Panc1 (cell line): Measurements from ENCODE around the gene HES2.

ENCODE experiments used
- POLR2AphosphoS5 ChIP-seq: IDR thresholded peaks from 2 replicates; pipeline ENCODE4 v1.6.1; 2012; ENCODE audit warnings: mild to moderate bottlenecking, low read depth, low read length, moderate library complexity
- SIN3A ChIP-seq: IDR thresholded peaks from 2 replicates; pipeline ENCODE4 v1.6.1; 2012; ENCODE audit warnings: low read depth, mild to moderate bottlenecking, low read length, moderate library complexity, borderline replicate concordance; ENCODE audit not compliant: insufficient read depth
- TF ChIP-seq, protein P1 (sequence below): fragments of 450-650 bp; IDR thresholded peaks from 2 replicates; pipeline ENCODE4 v1.5.1; 2017; ENCODE audit warnings: mild to moderate bottlenecking
- TF ChIP-seq, protein P2 (sequence below), 2 experiments: IDR thresholded peaks; 2 replicates each; pipeline ENCODE4 v1.6.1; 2011 to 2012; ENCODE audit warnings: low read depth in 2 of 2, control low read depth in 1 of 2, low read length in 1 of 2, mild to moderate bottlenecking in 1 of 2, moderate library complexity in 1 of 2; ENCODE audit not compliant: insufficient read depth in 1 of 2

DNA sequence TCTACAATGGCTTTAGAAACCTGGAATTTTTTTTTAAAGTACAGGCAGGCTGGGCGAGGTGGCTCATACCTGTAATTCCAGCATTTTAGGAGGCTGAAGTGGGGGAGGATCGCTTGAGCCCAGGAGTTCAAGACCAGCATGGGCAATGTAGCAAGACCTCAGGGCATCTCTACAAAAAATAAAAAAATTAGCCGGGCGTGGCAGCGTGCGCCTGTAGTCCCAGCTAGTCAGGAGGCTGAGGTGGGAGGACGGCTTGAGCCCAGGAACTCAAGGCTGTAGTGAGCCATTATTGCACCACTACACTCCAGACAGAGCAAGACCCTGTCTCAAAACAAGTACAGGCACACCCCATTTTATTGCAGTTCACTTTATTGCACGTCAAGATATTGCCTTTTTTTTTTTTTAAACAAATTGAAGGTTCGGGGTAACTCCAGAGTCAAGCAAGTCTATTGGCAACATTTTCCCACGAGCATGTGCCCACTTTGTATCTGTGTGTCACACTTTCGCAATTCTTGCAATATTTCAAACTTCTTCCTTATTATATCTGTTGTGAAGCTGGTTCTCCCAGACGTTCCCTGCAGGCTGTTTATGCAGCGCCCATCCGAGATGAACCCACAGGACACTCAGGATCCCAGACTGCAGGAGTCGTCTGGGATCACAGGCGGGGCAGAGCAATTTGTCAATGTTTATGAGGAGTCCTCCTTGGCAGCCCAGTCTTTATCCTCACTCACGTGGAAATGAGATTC is 4.7 kb downstream of the HES2 start:
- no peak for TF ChIP-seq SIN3A
- TF ChIP-seq, protein P1, sequence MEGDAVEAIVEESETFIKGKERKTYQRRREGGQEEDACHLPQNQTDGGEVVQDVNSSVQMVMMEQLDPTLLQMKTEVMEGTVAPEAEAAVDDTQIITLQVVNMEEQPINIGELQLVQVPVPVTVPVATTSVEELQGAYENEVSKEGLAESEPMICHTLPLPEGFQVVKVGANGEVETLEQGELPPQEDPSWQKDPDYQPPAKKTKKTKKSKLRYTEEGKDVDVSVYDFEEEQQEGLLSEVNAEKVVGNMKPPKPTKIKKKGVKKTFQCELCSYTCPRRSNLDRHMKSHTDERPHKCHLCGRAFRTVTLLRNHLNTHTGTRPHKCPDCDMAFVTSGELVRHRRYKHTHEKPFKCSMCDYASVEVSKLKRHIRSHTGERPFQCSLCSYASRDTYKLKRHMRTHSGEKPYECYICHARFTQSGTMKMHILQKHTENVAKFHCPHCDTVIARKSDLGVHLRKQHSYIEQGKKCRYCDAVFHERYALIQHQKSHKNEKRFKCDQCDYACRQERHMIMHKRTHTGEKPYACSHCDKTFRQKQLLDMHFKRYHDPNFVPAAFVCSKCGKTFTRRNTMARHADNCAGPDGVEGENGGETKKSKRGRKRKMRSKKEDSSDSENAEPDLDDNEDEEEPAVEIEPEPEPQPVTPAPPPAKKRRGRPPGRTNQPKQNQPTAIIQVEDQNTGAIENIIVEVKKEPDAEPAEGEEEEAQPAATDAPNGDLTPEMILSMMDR = no peak
- TF ChIP-seq, protein P2, sequence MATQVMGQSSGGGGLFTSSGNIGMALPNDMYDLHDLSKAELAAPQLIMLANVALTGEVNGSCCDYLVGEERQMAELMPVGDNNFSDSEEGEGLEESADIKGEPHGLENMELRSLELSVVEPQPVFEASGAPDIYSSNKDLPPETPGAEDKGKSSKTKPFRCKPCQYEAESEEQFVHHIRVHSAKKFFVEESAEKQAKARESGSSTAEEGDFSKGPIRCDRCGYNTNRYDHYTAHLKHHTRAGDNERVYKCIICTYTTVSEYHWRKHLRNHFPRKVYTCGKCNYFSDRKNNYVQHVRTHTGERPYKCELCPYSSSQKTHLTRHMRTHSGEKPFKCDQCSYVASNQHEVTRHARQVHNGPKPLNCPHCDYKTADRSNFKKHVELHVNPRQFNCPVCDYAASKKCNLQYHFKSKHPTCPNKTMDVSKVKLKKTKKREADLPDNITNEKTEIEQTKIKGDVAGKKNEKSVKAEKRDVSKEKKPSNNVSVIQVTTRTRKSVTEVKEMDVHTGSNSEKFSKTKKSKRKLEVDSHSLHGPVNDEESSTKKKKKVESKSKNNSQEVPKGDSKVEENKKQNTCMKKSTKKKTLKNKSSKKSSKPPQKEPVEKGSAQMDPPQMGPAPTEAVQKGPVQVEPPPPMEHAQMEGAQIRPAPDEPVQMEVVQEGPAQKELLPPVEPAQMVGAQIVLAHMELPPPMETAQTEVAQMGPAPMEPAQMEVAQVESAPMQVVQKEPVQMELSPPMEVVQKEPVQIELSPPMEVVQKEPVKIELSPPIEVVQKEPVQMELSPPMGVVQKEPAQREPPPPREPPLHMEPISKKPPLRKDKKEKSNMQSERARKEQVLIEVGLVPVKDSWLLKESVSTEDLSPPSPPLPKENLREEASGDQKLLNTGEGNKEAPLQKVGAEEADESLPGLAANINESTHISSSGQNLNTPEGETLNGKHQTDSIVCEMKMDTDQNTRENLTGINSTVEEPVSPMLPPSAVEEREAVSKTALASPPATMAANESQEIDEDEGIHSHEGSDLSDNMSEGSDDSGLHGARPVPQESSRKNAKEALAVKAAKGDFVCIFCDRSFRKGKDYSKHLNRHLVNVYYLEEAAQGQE (IDR thresholded peaks at IDR 0.05; ENCODE audit: insufficient read depth in 1 of 2, low read depth in 2 of 2, low read length in 1 of 2) = no peak
- no peak for TF ChIP-seq POLR2AphosphoS5
